Suprapubic skin (tissue), 4 donors: ENCODE data around the gene KIAA0513. TPM values are rescaled to one million over a fixed set of nuclear protein-coding genes. Genes with fewer than 3 reads are reported as not detected.

ENCODE experiments used
- DNase-seq, 2 donors: peaks; one replicate each; pipeline ENCODE4 v3.0.0-alpha.2; 2019; ENCODE audit warnings: low spot score in 2 of 2
- H3K27ac ChIP-seq: fragments of 200-600 bp; sonication (generic); one replicate; pipeline ENCODE4 v1.5.1; 2019
- H3K27me3 ChIP-seq: fragments of 200-600 bp; sonication (generic); one replicate; pipeline ENCODE4 v1.5.1; 2019
- H3K36me3 ChIP-seq: fragments of 200-600 bp; sonication (generic); one replicate; pipeline ENCODE4 v1.5.1; 2019
- H3K4me1 ChIP-seq: fragments of 200-600 bp; sonication (generic); one replicate; pipeline ENCODE4 v1.5.1; 2019
- H3K4me3 ChIP-seq: fragments of 200-600 bp; sonication (generic); one replicate; pipeline ENCODE4 v1.5.1; 2019; ENCODE audit warnings: mild to moderate bottlenecking
- H3K9me3 ChIP-seq: fragments of 200-600 bp; sonication (generic); one replicate; pipeline ENCODE4 v1.5.1; 2019
- EP300 ChIP-seq: sonication (generic); formaldehyde crosslinking; IDR thresholded peaks from one replicate; pipeline ENCODE4 v1.6.1; 2017; ENCODE audit warnings: antibody characterized with exemption
- POLR2A ChIP-seq, 2 donors: fragments of 450-650 bp; IDR thresholded peaks; one replicate each; pipeline ENCODE4 v1.6.1; 2017; ENCODE audit warnings: antibody characterized with exemption in 2 of 2, mild to moderate bottlenecking in 2 of 2, moderate library complexity in 2 of 2
- POLR2AphosphoS5 ChIP-seq, 3 donors: sonication (generic); formaldehyde crosslinking; IDR thresholded peaks; one replicate each; pipeline ENCODE4 v1.6.1; 2017; ENCODE audit warnings: antibody characterized with exemption in 3 of 3
- WGBS: methylation state at CpG from one replicate; pipeline ENCODE4 v1.1.5; 2018; 5-methylcytosine and 5-hydroxymethylcytosine counted together
- total RNA-seq, 4 donors: library from RNA; depleted of rRNA; stranded (reverse); fragments of >200 nt; gene quantifications; one replicate each; pipeline ENCODE4 v1.1.0, GENCODE V29; 2016
- TF ChIP-seq, protein P1 (sequence below), 2 donors: fragments of 200-600 bp in 1 of 2; fragments of 450-650 bp in 1 of 2; sonication (generic) in 1 of 2; IDR thresholded peaks; one replicate each; pipeline ENCODE4 v1.5.1; 2016 to 2019; ENCODE audit warnings: antibody characterized with exemption in 2 of 2, mild to moderate bottlenecking in 1 of 2, moderate library complexity in 1 of 2

KIAA0513 gene
- total RNA-seq, 4 donors from 2014 or later, result 23.7 to 32.3 (median 26.6) TPM

DNA sequence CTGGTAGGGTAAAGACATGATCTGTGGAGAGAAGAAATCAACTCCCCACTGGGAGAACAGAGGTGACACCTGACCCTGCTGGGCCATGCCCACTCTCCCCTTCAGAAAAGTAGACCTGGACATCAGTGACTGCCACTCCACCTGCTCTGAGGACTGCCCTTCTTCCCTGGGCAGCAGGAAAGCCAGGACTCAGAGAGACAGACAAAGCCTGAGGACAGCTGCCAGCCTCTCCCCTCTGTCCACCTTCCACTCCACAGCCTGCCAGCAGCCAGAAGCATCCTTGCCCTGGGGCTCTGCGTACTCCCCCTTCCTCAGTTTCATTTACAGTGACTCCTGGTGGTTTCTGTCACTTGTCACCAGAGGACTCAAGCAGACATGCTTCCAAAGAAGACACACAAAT lies 40.7 kb upstream of the KIAA0513 start:
- no peak overlapping the region for H3K4me3 ChIP-seq
- H3K4me1 ChIP-seq, result peaks cover 27% of the 10 kb centered on the region
- H3K27ac ChIP-seq, result no peak overlapping the region
- H3K27me3 ChIP-seq, result no peaks in the 10 kb centered on the region
- peaks cover 73% of the 10 kb centered on the region for H3K36me3 ChIP-seq
- 94% methylated on average over 1 of the region's 1 CpG for WGBS
- TF ChIP-seq, protein P1, sequence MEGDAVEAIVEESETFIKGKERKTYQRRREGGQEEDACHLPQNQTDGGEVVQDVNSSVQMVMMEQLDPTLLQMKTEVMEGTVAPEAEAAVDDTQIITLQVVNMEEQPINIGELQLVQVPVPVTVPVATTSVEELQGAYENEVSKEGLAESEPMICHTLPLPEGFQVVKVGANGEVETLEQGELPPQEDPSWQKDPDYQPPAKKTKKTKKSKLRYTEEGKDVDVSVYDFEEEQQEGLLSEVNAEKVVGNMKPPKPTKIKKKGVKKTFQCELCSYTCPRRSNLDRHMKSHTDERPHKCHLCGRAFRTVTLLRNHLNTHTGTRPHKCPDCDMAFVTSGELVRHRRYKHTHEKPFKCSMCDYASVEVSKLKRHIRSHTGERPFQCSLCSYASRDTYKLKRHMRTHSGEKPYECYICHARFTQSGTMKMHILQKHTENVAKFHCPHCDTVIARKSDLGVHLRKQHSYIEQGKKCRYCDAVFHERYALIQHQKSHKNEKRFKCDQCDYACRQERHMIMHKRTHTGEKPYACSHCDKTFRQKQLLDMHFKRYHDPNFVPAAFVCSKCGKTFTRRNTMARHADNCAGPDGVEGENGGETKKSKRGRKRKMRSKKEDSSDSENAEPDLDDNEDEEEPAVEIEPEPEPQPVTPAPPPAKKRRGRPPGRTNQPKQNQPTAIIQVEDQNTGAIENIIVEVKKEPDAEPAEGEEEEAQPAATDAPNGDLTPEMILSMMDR (IDR thresholded peaks at IDR 0.05), result no peak
- TF ChIP-seq POLR2A (IDR thresholded peaks at IDR 0.05) (no peak), POLR2AphosphoS5 (IDR thresholded peaks at IDR 0.05) (no peak), EP300 (no peak)
- no peaks in the 10 kb centered on the region for H3K9me3 ChIP-seq
- no peak for DNase-seq

DNA sequence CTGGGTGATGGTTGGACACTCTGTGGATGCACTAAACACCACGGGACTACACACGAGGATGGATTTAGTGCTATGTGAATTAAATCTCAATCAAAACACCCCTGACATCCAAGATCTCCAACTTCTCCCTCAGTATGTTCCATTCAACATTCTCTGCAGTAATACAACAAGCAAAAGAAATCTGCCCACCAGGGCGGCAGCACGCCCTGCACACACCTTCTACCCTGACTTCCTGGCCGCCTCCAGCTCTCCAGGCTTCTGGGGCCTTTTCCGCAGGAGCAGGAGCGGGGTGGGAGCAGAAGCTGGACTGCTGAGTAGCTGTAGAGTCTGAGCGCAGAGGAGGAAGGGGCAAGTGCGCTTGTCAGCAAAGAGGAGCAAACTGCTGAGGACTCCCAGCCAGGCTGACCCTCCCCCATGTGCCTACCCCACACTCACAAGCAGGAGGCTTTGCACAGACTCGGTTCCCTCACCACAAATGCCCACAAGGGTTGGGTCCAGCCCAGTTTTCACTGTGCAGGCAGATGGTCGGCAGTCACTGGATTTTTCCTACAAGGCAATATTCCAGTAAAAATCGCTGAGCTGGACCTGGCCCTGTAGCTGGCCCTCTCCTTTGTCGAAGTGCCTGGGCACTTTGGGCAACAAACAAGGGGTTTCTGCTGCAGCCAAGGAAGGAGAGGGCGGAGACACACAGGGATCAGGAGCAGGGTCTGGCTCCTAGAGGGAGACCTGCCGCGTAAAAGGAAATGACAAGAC lies 39.1 kb upstream of the KIAA0513 start:
- H3K36me3 ChIP-seq, result peaks cover 68% of the 10 kb centered on the region
- WGBS, result 81% methylated on average over 16 of the region's 16 CpGs
- H3K9me3 ChIP-seq, result no peaks in the 10 kb centered on the region
- no peak overlapping the region for H3K4me3 ChIP-seq
- H3K4me1 ChIP-seq, result peaks cover 42% of the 10 kb centered on the region
- TF ChIP-seq POLR2AphosphoS5 (IDR thresholded peaks at IDR 0.05) (no peak), EP300 (no peak), POLR2A (IDR thresholded peaks at IDR 0.05) (no peak)
- TF ChIP-seq, protein P1 (IDR thresholded peaks at IDR 0.05), result no peak
- H3K27ac ChIP-seq, result no peak overlapping the region
- H3K27me3 ChIP-seq, result no peaks in the 10 kb centered on the region
- DNase-seq, result no peak

GRCh38 chr16:84989749-84990620 lies 37.6 kb upstream of the KIAA0513 start:
- H3K36me3 ChIP-seq, result peaks cover 65% of the 10 kb centered on the region

DNA sequence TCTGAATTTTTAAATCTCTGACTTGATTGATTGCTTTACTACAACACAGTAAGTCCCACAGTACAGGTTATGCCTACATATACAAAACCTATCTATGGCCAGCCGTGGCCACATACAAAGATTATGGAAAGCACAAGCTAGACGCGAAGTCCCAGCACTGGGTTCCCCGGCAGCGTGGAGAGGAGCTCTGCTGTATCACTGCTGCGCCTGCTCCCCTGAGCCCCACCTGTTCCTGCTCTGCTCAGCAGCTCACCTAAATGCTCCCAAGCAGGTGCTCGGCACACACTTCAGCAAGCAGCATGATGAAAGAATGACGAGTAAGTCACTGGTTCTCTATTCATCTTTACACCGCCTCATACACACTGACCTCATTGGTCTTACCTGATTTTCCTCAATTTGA lies 36.8 kb upstream of the KIAA0513 start:
- H3K4me1 ChIP-seq, result peaks cover 47% of the 10 kb centered on the region
- no peaks in the 10 kb centered on the region for H3K9me3 ChIP-seq
- no peak overlapping the region for H3K4me3 ChIP-seq
- TF ChIP-seq POLR2AphosphoS5 (IDR thresholded peaks at IDR 0.05) (no peak), EP300 (no peak), POLR2A (IDR thresholded peaks at IDR 0.05) (no peak)
- TF ChIP-seq, protein P1 (IDR thresholded peaks at IDR 0.05), result no peak
- no peak overlapping the region for H3K27ac ChIP-seq
- WGBS, result 91% methylated on average over 9 of the region's 9 CpGs
- peaks cover 69% of the 10 kb centered on the region for H3K36me3 ChIP-seq
- no peaks in the 10 kb centered on the region for H3K27me3 ChIP-seq
- no peak for DNase-seq

More at GRCh38 chr16:84989749-84990620, 37.6 kb upstream of the KIAA0513 start:
- no peaks in the 10 kb centered on the region for H3K9me3 ChIP-seq
- H3K4me1 ChIP-seq, result peaks cover 44% of the 10 kb centered on the region
- WGBS, result 89% methylated on average over 20 of the region's 27 CpGs
- H3K4me3 ChIP-seq, result no peak overlapping the region
- no peaks in the 10 kb centered on the region for H3K27me3 ChIP-seq
- no peak overlapping the region for H3K27ac ChIP-seq
- TF ChIP-seq POLR2AphosphoS5 (IDR thresholded peaks at IDR 0.05) (no peak), POLR2A (IDR thresholded peaks at IDR 0.05) (no peak), EP300 (no peak)
- TF ChIP-seq, protein P1 (IDR thresholded peaks at IDR 0.05), result no peak
- DNase-seq, result no peak

- WGBS, result 64% methylated on average over 3 of the region's 3 CpGs
- peak overlapping the region; percentile 87 for H3K27ac ChIP-seq
- H3K4me3 ChIP-seq, result no peak overlapping the region
- H3K36me3 ChIP-seq, result peaks cover 53% of the 10 kb centered on the region
- H3K9me3 ChIP-seq, result no peaks in the 10 kb centered on the region
- DNase-seq, result no peak
- H3K4me1 ChIP-seq, result peaks cover 47% of the 10 kb centered on the region
- TF ChIP-seq POLR2AphosphoS5 (IDR thresholded peaks at IDR 0.05) (no peak), POLR2A (IDR thresholded peaks at IDR 0.05) (no peak), EP300 (no peak)
- TF ChIP-seq, protein P1 (IDR thresholded peaks at IDR 0.05), result no peak
- no peaks in the 10 kb centered on the region for H3K27me3 ChIP-seq
These were observed 34.9 kb upstream of the KIAA0513 start for GRCh38 chr16:84992717-84993075.
